ENCODE results near the gene NPSR1. TPM values are rescaled to one million over a fixed set of nuclear protein-coding genes. Genes with fewer than 3 reads are reported as not detected.

NPSR1 gene
- total RNA-seq, 2 experiments from 2014 or later: not detected

DNA sequence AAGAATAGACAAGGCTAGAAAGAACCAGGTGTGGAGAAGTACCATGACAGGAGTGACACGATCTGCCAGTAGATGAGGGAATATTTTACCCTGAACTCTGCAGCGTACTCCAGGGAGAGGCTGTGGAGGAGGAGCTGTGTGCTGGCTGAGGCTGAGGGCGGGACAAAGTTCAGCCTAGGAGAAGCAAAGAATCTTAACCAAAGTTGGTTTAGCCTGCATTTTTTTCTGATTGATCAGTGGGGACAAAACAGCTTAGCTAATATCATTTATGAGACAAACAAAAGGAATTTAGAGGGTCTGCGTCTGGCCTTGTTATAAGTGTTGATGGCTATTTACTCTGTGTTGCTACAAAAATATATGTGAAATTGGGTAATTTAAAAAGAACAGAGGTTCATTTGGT is 5.2 kb upstream of the NPSR1 start:
- ChIA-PET POLR2A (no interaction called here), CTCF (ENCODE audit: unreplicated experiment) (no interaction called here)
- H4K20me1 ChIP-seq (ENCODE audit: insufficient read depth, low read length): no peaks in the 10 kb centered on the region
- no peak overlapping the region for H3K4me2 ChIP-seq (ENCODE audit: low read length)
- no TSS peak for BruUV-seq (replicated peaks)
- no peak for DNase-seq (ENCODE audit: low spot score)
- H3K9me3 ChIP-seq (ENCODE audit: low read length): no peaks in the 10 kb centered on the region
- no peaks in the 10 kb centered on the region for H3K4me1 ChIP-seq (ENCODE audit: insufficient read depth, low read length, poor library complexity, severe bottlenecking)
- H3K36me3 ChIP-seq (ENCODE audit: insufficient read depth, low read length): no peaks in the 10 kb centered on the region
- intact Hi-C loops (cut with micrococcal nuclease; ENCODE audit: unreplicated experiment): no loop called here
- no peak overlapping the region for H3K27ac ChIP-seq (ENCODE audit: low read depth, low read length, poor library complexity, severe bottlenecking)
- H3K4me3 ChIP-seq (ENCODE audit: low read depth, low read length, poor library complexity, severe bottlenecking): no peak overlapping the region
- TF ChIP-seq CTCF (conservative IDR thresholded peaks at IDR 0.05; ENCODE audit: low read length) (no peak), EZH2phosphoT487 (IDR thresholded peaks at IDR 0.05; ENCODE audit: borderline replicate concordance, low read depth, low read length) (no peak)
- no peaks in the 10 kb centered on the region for H3K9me2 ChIP-seq (ENCODE audit: insufficient read depth, low read length)
- H3K79me2 ChIP-seq (ENCODE audit: insufficient read depth, low read depth, low read length): no peaks in the 10 kb centered on the region
- no peak overlapping the region for H2AFZ ChIP-seq (ENCODE audit: low read length)

DNA sequence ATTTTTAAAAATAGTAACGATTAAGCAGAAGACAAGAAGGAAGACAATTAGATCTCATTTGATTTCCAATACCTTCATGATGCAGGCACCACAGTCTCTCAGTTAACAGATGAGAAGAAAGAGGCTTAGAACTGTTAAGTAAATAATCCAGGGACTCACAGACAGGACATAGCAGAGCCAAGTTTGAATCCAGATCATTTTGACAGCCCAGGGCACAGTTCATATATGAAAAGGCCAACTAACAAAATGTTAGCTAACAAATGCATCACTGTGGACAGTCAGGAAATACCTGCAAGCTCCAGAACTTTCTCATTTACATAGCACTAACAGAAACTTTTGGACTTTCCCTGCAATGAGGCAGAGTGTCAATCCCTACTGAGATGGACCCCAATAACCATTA is 4.2 kb upstream of the NPSR1 start:
- Histone ChIP-seq H3K79me2 (ENCODE audit: insufficient read depth, low read depth, low read length) (no peaks in the 10 kb centered on the region), H3K27ac (ENCODE audit: low read depth, low read length, poor library complexity, severe bottlenecking) (no peak overlapping the region), H4K20me1 (ENCODE audit: insufficient read depth, low read length) (no peaks in the 10 kb centered on the region), H3K9me2 (ENCODE audit: insufficient read depth, low read length) (no peaks in the 10 kb centered on the region), H2AFZ (ENCODE audit: low read length) (no peak overlapping the region), H3K9me3 (ENCODE audit: low read length) (no peaks in the 10 kb centered on the region), H3K4me3 (ENCODE audit: low read depth, low read length, poor library complexity, severe bottlenecking) (no peak overlapping the region), H3K4me2 (ENCODE audit: low read length) (no peak overlapping the region), H3K36me3 (ENCODE audit: insufficient read depth, low read length) (no peaks in the 10 kb centered on the region), H3K4me1 (ENCODE audit: insufficient read depth, low read length, poor library complexity, severe bottlenecking) (no peaks in the 10 kb centered on the region)
- CTCF ChIA-PET (ENCODE audit: unreplicated experiment): no interaction called here
- no peak for DNase-seq (ENCODE audit: low spot score)
- TF ChIP-seq EZH2phosphoT487 (IDR thresholded peaks at IDR 0.05; ENCODE audit: borderline replicate concordance, low read depth, low read length): no peak
- no peak for TF ChIP-seq CTCF (conservative IDR thresholded peaks at IDR 0.05; ENCODE audit: low read length)
- intact Hi-C loops (cut with micrococcal nuclease; ENCODE audit: unreplicated experiment): no loop called here
- no TSS peak for BruUV-seq (replicated peaks)
- POLR2A ChIA-PET: no interaction called here

DNA sequence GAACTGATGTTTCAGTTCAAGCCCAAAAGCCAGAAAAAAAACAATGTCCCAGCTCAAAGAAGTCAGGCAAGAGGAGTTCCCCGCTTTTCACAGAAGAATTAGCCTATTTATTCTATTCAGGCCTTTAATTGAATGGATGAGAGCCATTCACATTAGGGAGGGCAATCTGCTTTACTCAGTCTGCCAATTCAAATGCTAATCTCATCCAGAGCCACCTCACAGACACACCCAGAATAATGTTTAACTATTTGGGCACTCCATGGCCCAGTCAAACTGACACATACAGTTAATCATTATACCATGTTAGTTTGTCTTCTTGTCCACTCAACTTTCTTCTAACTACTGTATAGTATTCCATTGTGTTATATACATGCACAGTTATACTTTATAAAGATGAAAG is 2.6 kb upstream of the NPSR1 start:
- Histone ChIP-seq H4K20me1 (ENCODE audit: insufficient read depth, low read length) (no peaks in the 10 kb centered on the region), H3K9me2 (ENCODE audit: insufficient read depth, low read length) (no peaks in the 10 kb centered on the region), H3K27ac (ENCODE audit: low read depth, low read length, poor library complexity, severe bottlenecking) (no peak overlapping the region), H3K4me2 (ENCODE audit: low read length) (no peak overlapping the region), H3K79me2 (ENCODE audit: insufficient read depth, low read depth, low read length) (no peaks in the 10 kb centered on the region), H3K4me3 (ENCODE audit: low read depth, low read length, poor library complexity, severe bottlenecking) (no peak overlapping the region), H3K36me3 (ENCODE audit: insufficient read depth, low read length) (no peaks in the 10 kb centered on the region), H3K9me3 (ENCODE audit: low read length) (no peaks in the 10 kb centered on the region), H2AFZ (ENCODE audit: low read length) (no peak overlapping the region), H3K4me1 (ENCODE audit: insufficient read depth, low read length, poor library complexity, severe bottlenecking) (no peaks in the 10 kb centered on the region)
- ChIA-PET POLR2A (no interaction called here), CTCF (ENCODE audit: unreplicated experiment) (no interaction called here)
- no peak for TF ChIP-seq EZH2phosphoT487 (IDR thresholded peaks at IDR 0.05; ENCODE audit: borderline replicate concordance, low read depth, low read length)
- TF ChIP-seq CTCF (conservative IDR thresholded peaks at IDR 0.05; ENCODE audit: low read length): no peak
- no peak for DNase-seq (ENCODE audit: low spot score)
- no TSS peak for BruUV-seq (replicated peaks)
- intact Hi-C loops (cut with micrococcal nuclease; ENCODE audit: unreplicated experiment): no loop called here

Data from OCI-LY7 (cell line).